ENCODE results near the gene HTT.

DNA sequence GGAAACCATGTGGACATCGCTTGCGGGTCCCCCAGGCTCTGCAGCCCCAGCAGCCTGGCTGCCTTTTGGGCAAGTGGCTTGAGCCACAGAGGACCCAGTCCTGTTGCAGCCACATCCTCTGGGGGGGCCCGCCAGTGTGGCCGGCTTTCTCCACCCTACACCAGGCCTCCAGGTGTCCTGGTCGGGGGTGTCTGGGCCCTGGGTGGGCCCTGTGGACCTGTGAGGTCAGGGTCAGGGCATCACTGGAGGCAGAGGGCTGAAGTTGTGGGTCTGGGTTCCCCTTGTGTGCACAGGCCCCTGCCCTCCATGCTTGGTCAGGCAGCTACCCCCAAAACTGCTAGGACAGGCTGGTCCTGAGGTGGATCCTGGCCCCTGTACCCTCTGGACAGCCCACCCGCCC, 171.2 kb downstream of the HTT start:
- TF ChIP-seq CTCF (IDR thresholded peaks at IDR 0.05) (no peak), POLR2A (IDR thresholded peaks at IDR 0.05) (no peak), EP300 (IDR thresholded peaks at IDR 0.05) (no peak), POLR2AphosphoS5 (IDR thresholded peaks at IDR 0.05) (no peak)
